Effector CD8-positive, alpha-beta T cell (primary cell): ENCODE measurements around the gene ZNF497.
"Not testable (repeated sequence)": the region's sequence is repeated elsewhere in the genome, so short reads cannot be mapped to it uniquely, and the experiment has no call there.

Experiments used
- DNase-seq: peaks from one replicate; lab custom pipeline; 2025; lab: John Stamatoyannopoulos, UW
- total RNA-seq, 4 experiments: gene quantifications; one replicate each; lab custom pipeline; 2026; lab: John Stamatoyannopoulos, UW

The ZNF497 gene
- total RNA-seq, result 0.78 to 4.2 (median 2.1) reads per million in 4 experiments

DNA sequence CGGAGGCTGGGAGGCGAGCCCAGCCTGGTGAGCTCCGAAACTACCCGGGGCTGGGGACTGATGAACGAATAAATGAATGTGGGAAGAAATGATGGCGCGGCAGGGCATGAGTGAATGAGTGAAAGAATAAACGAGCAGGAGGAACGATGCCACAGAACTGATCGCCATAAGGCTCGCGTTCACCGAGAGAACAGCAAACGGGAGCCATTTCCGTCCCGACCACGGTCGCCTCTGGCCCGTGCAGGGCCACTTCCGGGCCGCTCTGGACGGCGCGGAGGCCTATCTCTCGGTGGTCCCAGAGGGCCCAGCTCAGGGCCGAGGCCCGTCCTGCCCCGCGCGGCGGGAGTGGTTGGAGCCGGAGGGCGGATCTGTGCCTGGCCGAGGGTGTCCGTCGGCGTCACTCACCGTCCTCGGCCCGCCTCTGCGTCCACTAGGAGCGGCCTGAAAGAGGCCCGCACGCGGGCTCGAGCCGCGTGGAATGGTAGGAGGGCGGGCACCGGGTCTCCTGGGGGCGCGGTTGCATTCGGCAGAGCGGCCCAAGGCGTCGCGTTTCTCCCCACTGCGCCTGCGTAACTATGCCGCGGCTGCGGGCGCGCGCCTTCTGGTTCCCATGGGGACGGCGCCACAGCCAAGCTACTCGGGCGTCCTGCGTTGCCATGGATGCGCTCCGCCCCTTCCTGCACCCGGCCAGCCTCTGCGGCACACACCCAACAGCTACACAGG lies at the start of gene ZNF497:
Gene ZNF497, minus strand, starts transcription at position 480 of the 723 bp plus-strand sequence. CDS start 5,116 bp downstream, outside the sequence.
- DNase-seq, result peak; percentile 92

DNA sequence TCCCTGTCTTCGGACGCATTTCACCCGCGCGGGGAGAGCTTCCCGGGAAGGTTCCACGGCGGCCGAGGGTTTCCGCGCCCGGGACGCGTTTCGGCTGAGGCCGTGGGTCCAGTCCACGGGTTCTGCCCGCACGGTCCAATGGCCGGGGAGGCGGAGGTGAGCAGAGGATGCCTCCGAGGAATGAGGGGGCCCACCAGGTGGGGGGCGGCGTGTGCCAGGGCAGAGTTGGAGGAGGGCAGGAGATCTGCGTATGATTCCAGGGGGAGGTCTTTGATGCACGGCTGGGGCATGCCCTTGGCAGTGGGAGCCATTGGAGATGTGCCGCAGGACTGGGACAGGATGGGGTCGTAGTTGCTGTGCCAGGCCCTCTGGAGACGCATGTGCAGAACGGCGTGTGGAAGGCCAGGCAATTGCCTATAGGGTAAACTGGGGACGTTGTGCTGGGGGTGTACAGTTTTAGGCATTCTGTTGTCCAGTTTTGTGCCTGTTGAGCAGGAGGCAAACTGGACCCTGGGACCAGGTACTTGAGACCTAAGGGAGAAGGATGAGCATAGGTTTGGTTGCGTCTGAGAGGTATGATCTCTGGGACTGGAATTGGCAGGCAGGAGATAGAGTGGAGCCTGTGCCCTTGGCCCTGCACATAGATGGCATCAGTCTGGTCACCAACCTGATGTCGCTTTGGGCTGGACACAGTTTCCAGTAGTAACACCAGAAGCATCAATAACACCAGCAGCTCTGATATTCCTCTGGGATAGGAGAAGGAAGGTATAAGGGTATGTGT lies 46.6 kb upstream of the ZNF497 start:
- DNase-seq, result no peak

DNA sequence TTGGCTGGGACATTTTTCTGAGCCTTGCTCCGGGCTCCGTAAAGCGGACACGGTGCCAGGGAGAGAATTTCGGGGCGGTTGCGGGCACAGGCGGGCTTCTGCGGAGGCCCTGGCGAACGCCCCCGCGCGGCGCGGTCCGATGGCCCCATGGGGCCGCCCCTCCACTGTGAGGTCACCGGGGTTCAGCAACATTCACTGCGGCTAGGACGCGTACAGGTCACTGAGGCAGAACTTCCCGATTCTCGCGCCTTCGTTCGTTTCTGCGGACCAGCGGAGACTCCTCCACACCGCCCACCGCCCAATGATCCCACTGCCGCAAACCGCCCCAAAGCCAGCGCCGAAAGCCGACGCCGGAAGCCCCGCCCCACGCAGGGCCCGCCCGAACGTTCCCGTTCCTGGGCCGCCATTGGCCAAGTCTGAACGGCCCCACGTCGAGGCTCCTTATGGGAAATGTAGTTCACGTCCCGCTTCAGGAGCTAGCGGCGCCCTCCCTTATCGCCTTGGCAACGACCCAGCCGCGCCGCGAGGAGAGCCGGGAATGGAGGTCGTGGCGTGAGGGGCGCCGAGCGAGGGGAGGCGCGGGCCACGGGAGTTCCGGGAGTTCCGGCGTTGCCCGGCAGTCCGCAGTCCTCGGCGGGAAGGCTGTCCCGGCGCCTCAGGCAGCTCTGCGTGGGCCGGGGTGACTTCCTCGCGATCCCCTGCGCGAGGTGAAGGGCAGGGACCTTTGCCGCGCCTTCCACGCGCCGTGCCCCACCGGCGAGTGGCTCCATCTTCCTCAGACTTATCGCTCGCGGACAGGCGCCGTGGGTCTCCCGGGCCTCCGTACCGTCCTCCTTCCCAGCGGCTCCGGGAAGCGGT lies 45.8 kb upstream of the ZNF497 start, which contains the start of gene ZNF584:
Gene ZNF584, plus strand, starts transcription at position 498 of the 858 bp plus-strand sequence. CDS start 499 bp downstream, outside the sequence.
- DNase-seq, result peak; percentile 90

DNA sequence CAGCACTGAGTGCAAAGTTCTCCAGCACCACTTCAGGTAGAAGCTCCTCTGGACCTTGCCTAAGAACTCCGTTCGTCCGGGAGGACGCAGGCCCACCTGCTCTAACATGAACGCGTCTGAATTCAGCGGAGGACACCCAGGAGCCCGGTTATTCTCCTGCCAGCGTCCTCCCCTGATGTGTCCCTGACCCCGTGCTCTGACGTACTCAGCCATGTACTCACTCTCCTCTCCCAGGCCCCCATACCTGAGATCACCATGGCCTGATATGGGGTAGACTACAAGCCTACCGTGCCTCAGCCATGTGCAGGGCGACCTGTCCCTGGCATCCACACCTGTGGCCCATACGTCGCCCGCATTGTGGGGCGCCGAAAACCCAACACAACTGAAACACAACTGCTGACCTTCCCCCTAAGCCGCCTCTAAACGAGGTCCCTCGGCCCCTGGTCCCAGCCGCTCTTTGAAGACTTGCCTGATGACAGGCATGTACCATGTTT lies 45.2 kb upstream of the ZNF497 start:
- DNase-seq, result no peak

DNA sequence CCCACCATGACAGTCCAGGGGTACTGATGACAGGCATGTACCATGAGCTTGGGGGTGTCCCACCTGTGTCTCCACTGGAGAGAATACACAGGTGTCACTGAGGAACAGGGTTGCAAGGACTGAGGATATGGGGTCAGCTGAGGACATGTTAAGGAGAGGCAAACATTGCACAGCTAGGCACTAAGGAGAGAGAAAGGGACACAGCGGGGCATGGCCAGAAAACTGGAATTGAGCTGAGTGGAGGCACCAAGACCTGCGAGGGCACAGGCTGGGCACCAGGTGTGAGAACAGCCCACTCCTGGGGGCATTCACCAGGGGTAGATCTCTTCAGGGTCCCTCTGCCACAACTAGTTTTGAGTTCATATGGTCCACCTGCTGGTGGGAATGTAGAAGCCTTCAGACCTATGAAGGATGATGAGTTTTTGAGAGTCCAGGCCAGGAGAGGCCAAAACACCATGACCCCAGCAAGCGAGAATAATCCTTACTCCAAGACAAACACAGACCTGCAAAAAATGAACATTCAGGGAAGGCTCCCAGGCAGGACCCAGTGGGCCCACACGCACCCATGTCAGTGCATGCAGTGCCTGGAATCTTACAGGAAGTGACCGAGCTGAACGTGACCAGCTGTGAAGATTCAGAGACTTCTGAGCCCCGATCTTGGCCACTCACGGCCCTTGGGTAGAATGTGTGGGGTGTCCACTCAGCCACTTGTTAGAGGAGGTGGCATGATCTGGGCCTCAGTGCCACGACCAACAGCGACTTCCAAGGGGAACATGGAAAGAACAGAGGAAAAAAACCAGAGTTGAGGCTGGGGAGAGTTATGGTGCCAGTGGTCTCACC lies 44.5 kb upstream of the ZNF497 start:
- DNase-seq, result no peak

DNA sequence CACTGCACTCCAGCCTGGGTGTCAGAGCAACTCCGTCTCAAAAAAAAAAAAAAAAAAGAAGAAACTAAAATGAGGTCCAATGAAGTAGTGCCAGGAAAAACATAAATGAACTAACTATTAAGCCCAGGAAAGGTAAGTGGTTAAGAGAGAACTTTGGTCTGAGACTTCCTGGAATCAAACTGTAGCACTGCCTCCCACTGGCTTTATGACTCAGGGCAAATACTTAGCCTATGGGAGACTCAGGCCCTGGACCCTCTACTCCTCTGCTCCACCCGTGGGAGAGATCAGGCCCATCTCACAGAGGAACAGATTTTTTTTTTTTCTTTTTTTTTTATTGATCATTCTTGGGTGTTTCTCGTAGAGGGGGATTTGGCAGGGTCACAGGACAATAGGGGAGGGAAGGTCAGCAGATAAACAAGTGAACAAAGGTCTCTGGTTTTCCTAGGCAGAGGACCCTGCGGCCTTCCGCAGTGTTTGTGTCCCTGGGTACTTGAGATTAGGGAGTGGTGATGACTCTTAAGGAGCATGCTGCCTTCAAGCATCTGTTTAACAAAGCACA lies 41.4 kb upstream of the ZNF497 start:
- not testable (repeated sequence) for DNase-seq

DNA sequence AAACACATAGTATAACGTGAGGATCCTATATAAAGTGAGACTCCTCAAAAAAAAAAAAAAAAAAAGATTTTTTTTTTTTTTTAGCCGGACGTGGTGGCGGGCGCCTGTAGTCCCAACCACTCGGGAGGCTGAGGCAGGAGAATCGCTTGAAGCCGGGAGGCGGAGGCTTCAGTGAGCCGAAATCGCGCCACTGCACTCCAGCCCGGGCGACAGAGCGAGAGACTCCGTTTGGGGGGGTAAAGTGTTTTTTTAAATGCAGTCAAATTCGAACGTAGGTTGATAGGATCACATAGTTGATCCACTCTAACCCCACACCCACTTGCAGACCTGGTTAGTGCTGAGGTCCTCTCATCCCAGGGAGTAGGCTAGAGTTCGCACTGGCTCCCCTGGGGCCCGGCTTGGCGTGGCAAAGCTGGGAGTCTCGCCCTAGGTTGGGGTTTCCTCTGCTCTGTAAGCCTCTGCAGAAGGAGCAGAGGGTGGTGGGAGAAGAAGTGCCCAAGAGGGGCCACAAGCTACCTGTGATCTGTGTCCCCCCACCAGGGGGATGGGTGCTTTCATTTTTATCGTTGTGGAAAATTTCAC lies 39.4 kb upstream of the ZNF497 start:
- no peak for DNase-seq

DNA sequence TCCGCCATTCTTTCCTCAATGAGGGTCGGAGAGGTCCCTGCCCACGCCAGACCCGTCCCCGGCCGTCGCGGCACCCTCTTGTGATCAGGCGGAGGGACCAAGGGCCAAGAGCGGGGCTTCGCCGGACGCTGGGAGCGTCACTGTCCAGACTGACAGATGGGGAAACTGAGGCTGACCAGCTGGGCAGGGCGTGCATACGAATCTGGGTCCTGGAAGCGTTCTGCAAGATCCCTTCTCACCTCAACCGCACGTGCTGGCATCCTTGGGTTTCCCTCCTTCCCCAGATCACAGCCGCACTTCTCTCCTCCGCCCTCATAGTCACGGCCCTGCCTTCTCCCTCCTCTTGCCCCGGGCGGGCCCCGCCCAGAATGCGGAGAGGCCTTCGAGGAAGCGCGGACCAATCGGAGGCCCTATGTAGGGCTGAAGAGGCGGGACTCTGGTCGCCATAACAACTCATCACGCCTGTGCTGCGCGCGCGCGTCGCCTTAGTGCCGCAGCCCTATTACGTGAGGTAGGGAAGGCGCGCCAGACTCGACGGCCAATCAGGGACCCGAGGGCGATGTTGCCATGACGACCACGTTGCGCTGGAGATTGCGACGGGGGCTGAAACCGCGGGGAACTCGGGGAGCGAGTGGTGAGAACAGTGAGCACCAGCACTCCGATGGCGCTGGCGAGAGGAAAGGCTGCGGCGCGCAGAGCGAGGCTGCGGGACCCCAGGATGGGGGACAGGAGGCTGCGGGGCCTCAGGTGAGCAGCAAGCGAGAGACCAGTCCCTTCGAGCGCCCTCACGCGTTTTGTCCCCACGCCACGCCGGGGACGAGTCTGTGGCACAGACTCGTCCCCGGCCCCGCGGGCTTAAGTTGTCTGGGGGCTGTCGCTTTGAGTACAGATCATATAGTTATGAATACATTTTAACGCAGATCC lies 38.6 kb upstream of the ZNF497 start:
- DNase-seq, result peak; percentile 99

DNA sequence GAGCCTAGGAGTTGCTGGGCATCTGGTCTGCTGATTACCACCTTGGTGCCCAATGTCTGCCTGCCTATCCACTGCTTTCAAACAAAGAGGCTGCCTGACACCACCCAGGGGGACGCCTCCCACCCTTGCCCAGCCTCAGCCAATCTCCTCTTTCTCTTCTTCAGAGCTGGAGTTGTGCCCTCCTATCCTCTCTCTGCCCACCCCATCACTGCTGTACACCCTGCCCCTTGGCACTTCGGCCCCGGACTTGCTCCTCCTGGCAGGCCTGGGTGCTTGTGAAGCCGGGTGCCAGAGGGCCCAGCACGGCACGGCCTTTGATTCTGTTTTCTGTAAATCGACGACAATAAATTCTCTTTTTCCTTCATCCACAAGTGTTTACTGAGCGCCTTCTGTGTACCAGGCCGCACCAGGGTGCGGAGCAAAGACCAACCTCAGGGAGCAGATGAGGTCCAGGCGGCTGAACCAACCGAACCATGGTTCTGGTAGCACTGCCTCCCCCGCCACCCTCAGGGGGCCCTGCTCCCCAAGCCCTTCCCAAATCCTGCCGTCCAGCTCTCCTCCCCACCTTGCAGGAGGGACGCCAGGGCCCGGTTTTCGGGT lies 37.9 kb upstream of the ZNF497 start:
- no peak for DNase-seq

DNA sequence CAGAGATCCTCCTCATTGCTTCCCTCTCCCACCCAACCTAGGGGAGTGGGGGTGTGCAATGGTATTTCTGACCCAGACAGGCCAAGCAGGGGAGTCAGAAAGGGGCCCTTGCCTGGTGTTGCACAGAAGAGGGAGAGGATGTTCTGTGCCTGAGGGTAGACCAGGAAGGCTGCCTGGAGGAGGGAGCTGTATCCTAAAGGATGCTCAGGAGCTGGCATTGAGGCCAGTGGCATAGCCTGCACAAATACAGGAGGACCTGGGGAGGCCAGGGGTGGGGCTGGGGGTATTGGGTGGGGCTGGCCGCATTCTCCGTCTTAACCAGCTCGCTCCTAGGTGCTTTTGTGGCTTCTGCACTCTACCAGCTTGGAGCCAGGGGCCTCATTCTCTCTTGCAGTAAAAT lies 37.4 kb upstream of the ZNF497 start:
- DNase-seq, result no peak

DNA sequence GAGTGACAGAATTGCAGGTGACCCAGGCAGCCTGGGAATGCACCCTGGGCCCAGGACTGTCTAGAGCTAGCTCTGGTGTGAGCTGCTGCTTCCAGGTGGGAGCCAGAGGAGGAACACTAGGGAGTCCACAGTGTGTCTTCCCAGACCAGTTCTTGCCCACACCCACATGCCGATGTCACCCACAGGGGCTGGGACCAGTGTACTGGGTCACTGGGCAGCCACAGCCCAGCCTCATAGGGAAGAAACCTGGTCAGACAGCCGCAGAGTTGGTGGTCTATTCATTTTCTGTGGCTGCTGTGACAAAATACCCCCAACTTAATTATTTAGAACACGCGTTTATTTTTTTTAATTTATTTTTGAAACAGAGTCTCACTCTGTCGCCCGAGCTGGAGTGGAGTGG lies 36.0 kb upstream of the ZNF497 start:
- no peak for DNase-seq

DNA sequence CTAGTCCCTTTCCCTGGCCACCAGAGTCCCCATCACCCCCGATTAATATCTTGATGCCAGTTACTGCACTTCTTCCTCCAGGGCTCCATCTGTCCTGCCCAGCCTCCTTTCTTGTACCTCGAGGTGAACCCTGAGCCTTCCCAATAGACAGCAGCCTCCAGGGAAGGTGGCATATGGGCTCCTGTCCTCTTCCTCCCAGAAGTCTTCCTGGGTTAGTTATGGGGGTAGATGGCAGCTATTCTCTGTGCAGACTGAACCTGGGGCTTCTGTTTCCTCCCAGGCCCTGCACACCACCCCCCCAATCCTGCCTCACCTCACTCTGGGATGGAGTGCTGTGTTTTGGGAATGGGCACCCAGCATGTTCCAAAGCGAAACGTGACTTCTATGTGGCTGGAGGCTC lies 35.5 kb upstream of the ZNF497 start:
- DNase-seq, result no peak

DNA sequence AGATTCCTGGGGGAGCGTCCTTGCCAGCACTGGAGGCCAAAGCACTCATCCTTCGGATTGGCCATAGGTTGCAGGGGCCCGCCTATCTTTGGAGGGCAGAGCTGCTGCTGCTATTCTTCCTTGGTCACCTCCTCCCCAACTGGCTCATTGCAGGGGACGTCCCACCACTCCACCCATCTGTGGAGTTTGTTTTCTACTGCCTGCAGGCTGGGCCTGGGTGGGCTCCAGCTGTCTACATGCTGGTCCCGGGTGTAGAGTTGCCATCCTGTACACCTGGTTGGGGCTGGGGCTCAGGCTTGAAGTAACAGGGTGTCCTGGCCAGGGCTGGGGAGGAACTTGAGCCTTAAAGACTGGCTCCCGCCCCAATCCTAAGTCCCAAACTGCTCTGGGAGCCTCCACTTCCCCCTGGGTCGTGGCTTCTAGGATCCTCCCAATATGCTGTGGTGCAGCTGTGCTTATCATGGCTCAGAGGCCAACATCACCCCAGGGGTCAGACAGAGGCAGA lies 35.0 kb upstream of the ZNF497 start:
- DNase-seq, result no peak

DNA sequence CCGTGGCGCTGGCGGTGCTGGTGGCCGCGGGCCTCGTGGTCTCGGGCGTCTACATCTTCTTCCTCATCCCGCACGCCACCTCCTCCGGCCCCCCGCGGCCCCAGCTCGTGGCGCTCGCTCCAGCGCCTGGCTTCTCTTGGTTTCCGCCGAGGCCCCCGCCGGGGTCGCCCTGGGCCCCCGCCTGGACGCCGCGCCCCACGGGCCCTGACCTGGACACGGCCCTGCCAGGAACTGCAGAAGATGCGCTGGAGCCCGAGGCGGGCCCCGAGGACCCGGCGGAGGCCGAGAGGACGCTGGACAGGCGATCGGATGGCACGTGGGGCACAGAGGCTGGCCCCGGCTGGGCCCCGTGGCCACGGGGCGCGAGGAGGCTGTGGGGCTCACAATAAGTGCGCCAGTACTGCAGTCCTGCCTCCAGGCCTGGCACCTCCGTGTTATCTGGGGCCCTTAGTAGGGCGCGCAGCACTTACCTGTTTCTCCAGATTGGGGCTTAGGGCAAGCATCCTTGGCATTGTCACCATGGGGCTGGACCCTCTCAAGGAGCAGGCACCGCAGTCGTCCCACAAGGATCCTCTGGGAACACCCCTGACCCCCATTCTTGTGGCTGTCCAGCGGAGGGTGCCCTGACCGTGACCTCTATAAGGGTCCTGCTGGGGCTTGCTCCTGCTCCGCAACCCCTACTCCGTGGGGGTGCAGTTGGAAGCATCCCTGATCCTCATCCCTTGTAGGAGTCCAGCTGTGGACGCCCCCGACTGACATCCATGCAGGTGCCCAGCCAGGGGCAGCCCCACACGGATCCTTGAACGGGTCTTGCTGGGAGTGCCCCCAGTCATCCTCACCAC lies 34.4 kb upstream of the ZNF497 start:
- no peak for DNase-seq

DNA sequence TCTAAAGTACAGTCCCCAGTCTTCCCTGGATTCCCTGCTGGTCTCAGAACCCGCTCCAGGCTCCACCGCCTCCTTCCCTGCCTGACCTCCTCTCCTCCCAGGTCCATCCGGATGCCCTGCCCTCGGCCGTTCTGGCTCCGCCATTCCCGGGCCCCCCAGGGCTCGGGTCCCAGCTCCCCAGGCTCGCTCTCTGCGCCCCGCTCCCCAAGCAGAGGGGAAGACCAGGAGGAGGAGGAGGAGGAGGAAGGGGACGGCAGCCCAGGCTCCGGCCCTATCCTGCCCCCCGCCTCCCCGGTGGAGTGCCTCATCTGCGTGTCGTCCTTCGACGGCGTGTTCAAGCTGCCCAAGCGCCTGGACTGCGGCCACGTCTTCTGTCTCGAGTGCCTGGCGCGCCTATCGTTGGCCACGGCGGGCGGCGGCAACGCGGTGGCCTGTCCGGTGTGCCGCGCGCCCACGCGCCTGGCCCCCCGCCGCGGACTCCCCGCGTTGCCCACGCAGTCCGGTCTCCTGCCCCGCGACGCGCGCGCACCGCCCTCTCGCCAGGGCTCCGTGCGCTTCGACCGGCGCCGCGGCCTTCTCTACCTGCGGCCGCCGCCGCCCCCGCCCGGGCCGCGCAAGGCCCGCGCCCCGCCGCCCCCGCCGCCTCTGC lies 33.6 kb upstream of the ZNF497 start:
- no peak for DNase-seq

DNA sequence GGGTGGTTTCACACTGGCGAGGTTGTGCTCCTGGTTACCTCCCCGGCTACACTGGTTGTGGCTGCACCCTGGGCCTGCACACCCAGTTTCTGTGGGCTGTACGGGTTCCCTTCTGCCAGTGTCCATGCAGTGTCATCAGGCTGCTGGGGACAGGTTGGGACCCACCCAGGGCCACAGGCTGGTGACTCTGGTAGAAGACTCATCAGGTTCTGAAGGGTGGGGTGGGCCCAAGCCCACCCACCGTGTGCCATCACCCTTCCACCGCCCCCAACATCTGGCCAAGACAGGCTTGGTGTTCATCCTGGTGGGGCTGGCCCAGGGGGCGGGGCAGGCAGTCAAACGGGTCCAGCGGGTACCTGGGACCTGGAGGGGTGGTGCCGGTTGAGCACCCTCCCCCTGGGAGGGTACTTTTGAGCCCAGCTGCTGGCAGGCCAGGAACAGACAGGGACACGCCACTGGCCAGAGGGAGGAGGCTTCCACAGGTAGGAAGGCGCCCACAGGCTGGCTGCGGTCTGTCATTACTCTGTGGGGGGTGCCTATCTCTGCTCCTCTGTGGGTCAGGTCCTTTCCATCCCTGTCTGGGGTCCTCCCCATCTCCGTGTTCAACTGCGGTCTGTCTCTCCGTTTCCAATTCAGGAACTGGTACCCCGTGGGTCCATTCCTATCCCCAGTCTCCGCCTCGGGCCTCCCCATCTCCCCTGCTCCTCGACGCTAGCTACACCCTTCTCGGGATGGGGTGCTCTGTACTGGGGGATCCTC lies 32.8 kb upstream of the ZNF497 start, which contains the start of gene RNF225:
Gene RNF225, plus strand, starts transcription at position 437 of the 759 bp plus-strand sequence. CDS start 434 bp downstream, outside the sequence.
- DNase-seq, result no peak
